K562 (cell line): ENCODE data around the gene CRIP1. TPM values are rescaled to one million over a fixed set of nuclear protein-coding genes. Genes with fewer than 3 reads are reported as not detected.

Source experiments
- C11orf30 ChIP-seq: fragments of 450-650 bp; IDR thresholded peaks from 2 replicates; pipeline ENCODE4 v1.6.1; 2016; ENCODE audit warnings: low read depth, mild to moderate bottlenecking
- HSF4 ChIP-seq: fragments of 250-450 bp; sonication (Bioruptor Pico); IDR thresholded peaks from 2 replicates; pipeline ENCODE4 v2.1.2; 2022; ENCODE audit warnings: mild to moderate bottlenecking, moderate library complexity, borderline replicate concordance
- ILF3 ChIP-seq: fragments of 450-650 bp; IDR thresholded peaks from 2 replicates; pipeline ENCODE4 v1.6.1; 2018; ENCODE audit warnings: antibody characterized with exemption, mild to moderate bottlenecking, moderate library complexity, borderline replicate concordance
- JUNB ChIP-seq: fragments of 450-650 bp; formaldehyde crosslinking; conservative IDR thresholded peaks from 2 replicates; pipeline ENCODE4 v1.4.0; 2020; ENCODE audit warnings: mild to moderate bottlenecking
- NFRKB ChIP-seq: fragments of 450-650 bp; IDR thresholded peaks from 2 replicates; pipeline ENCODE4 v1.6.1; 2016; ENCODE audit warnings: low read depth
- RHOXF2B ChIP-seq: fragments of 250-450 bp; sonication (Bioruptor Pico); conservative IDR thresholded peaks from 2 replicates; pipeline ENCODE4 v1.5.1; 2021
- SLC30A9 ChIP-seq: fragments of 250-450 bp; sonication (Bioruptor Pico); IDR thresholded peaks from 2 replicates; pipeline ENCODE4 v1.8.0; 2022; ENCODE audit warnings: mild to moderate bottlenecking, moderate library complexity
- TAL1 ChIP-seq: fragments of 450-650 bp; IDR thresholded peaks from 2 replicates; pipeline ENCODE4 v1.6.1; 2016; ENCODE audit warnings: mild to moderate bottlenecking
- ZBTB7A ChIP-seq: IDR thresholded peaks from 2 replicates; pipeline ENCODE4 v1.6.1; 2011; ENCODE audit warnings: low read depth, mild to moderate bottlenecking, low read length, moderate library complexity, borderline replicate concordance; ENCODE audit not compliant: control insufficient read depth
- ZNF197 ChIP-seq: fragments of 200-800 bp; sonication (Bioruptor generic); IDR thresholded peaks from 2 replicates; pipeline ENCODE4 v1.6.1; 2016; ENCODE audit warnings: low read depth, missing genetic modification characterization, missing compliant biosample characterization
- ZNF24 ChIP-seq: fragments of 450-650 bp; IDR thresholded peaks from 2 replicates; pipeline ENCODE4 v1.6.1; 2016
- ZNF384 ChIP-seq: IDR thresholded peaks from 2 replicates; pipeline ENCODE4 v1.6.1; 2012; ENCODE audit warnings: low read depth, low read length, improper control_type of control experiment
- ZNF79 ChIP-seq: fragments of 250-450 bp; sonication (Bioruptor Pico); IDR thresholded peaks from 2 replicates; pipeline ENCODE4 v1.4.0; 2020; ENCODE audit warnings: low read depth, mild to moderate bottlenecking, moderate library complexity
- polyA plus RNA-seq, 8 experiments: library from polyadenylated mRNA; depleted of rRNA in 4 of 8; stranded (reverse) in 5 of 8; unstranded in 3 of 8; fragments of >200 nt; fragmentation: Nextera tagmentation in 2 of 8; fragmentation: Illumina TruSeq in 1 of 8; extraction: Ambion mirVana in 2 of 8; extraction: Trizol in 1 of 8; gene quantifications; 2 replicates each; pipeline versions ENCODE4 v1.2.1 to v1.2.3, GENCODE V29; 2011 to 2014; ENCODE audit warnings: inconsistent platforms in 1 of 8, missing spikeins in 1 of 8
- total RNA-seq, 7 experiments: library from RNA; depleted of rRNA in 6 of 7; stranded (reverse); fragments of >200 nt in 6 of 7; fragmentation: Illumina TruSeq in 2 of 7; extraction: Trizol in 2 of 7; gene quantifications; 2 replicates each; pipeline versions ENCODE4 v1.2.1 to v1.2.3, GENCODE V29; 2011 to 2021; ENCODE audit warnings: low replicate concordance in 1 of 7
- TF ChIP-seq, protein P1 (sequence below): fragments of 250-450 bp; sonication (Bioruptor Pico); IDR thresholded peaks from 2 replicates; pipeline ENCODE4 v1.5.0; 2022; ENCODE audit warnings: mild to moderate bottlenecking
- TF ChIP-seq, protein P2 (sequence below): fragments of 250-450 bp; sonication (Bioruptor Pico); IDR thresholded peaks from 2 replicates; pipeline ENCODE4 v1.5.0; 2021; ENCODE audit warnings: mild to moderate bottlenecking, moderate library complexity
- TF ChIP-seq, protein P3 (sequence below): fragments of 450-650 bp; formaldehyde crosslinking; IDR thresholded peaks from 2 replicates; pipeline ENCODE4 v1.4.0; 2020; ENCODE audit warnings: mild to moderate bottlenecking, moderate library complexity
- TF ChIP-seq, protein P4 (sequence below), 2 experiments: fragments of 200-800 bp in 1 of 2; sonication (Bioruptor generic) in 1 of 2; sonication (generic) in 1 of 2; formaldehyde crosslinking in 1 of 2; IDR thresholded peaks in 1 of 2; conservative IDR thresholded peaks in 1 of 2; 2 replicates each; pipeline versions ENCODE4 v1.5.0 to v1.6.1; 2016 to 2020; ENCODE audit warnings: missing compliant biosample characterization in 1 of 2, missing genetic modification characterization in 1 of 2, missing genetic modification reagents in 1 of 2

The CRIP1 gene
- total and polyA plus RNA-seq, 9 of the 15 experiments (the other 6 are each of a cell fraction or from before 2014, with no cell fraction given): 0.11 to 0.58 (median 0.14) TPM; not detected in 6

DNA sequence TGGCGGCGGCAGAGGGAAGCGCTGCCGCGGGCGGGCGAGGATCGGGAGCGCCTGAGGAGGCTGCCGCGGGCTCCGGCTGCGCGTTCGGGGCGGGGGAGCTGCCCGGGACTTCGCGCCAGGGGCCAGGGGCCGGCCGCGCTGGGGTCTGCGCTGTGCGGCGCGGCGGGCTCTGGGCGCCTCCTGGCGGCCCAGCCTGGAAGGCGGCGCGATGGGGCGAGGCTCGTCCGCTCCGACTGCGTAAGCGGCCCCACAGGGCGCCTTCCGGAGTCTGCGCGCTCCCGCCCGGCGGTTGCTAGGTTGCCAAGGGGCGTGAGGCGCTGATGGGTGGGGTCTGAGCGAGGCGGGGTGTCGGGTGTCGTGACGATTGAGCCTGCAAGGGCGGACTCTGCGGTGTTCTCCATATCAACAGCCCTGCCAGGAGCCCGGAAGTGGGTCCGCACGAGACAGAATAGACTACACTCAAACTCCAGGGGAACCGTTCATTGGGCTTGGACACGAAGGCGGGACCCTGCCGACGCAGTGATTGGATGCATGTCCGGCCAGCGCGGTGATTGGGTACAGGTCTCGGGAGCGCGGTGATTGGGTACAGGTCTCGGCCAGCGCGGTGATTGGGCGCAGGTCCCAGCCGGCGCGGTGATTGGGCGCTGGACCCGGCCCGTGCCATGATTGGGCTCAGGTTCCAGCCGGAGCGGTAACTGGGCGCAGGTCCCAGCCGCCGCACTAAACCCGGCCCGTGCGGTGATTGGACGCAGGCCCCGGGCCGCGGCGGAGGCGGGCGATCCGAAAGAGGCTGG lies 4.1 kb downstream of the CRIP1 start, which contains the start of gene TEDC1 (continued):
- TF ChIP-seq ILF3: no peak
- TF ChIP-seq SLC30A9 (CRISPR knock-in tag): no peak
- no peak; the same call in 1 of the 2 replicates for TF ChIP-seq ZNF24
- TF ChIP-seq, protein P1, sequence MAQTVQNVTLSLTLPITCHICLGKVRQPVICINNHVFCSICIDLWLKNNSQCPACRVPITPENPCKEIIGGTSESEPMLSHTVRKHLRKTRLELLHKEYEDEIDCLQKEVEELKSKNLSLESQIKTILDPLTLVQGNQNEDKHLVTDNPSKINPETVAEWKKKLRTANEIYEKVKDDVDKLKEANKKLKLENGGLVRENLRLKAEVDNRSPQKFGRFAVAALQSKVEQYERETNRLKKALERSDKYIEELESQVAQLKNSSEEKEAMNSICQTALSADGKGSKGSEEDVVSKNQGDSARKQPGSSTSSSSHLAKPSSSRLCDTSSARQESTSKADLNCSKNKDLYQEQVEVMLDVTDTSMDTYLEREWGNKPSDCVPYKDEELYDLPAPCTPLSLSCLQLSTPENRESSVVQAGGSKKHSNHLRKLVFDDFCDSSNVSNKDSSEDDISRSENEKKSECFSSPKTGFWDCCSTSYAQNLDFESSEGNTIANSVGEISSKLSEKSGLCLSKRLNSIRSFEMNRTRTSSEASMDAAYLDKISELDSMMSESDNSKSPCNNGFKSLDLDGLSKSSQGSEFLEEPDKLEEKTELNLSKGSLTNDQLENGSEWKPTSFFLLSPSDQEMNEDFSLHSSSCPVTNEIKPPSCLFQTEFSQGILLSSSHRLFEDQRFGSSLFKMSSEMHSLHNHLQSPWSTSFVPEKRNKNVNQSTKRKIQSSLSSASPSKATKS: no peak
- no peak for TF ChIP-seq HSF4 (CRISPR knock-in tag)
- TF ChIP-seq ZNF197 (CRISPR knock-in tag): no peak
- peak; percentile 99 for TF ChIP-seq ZBTB7A
- TF ChIP-seq, protein P2, sequence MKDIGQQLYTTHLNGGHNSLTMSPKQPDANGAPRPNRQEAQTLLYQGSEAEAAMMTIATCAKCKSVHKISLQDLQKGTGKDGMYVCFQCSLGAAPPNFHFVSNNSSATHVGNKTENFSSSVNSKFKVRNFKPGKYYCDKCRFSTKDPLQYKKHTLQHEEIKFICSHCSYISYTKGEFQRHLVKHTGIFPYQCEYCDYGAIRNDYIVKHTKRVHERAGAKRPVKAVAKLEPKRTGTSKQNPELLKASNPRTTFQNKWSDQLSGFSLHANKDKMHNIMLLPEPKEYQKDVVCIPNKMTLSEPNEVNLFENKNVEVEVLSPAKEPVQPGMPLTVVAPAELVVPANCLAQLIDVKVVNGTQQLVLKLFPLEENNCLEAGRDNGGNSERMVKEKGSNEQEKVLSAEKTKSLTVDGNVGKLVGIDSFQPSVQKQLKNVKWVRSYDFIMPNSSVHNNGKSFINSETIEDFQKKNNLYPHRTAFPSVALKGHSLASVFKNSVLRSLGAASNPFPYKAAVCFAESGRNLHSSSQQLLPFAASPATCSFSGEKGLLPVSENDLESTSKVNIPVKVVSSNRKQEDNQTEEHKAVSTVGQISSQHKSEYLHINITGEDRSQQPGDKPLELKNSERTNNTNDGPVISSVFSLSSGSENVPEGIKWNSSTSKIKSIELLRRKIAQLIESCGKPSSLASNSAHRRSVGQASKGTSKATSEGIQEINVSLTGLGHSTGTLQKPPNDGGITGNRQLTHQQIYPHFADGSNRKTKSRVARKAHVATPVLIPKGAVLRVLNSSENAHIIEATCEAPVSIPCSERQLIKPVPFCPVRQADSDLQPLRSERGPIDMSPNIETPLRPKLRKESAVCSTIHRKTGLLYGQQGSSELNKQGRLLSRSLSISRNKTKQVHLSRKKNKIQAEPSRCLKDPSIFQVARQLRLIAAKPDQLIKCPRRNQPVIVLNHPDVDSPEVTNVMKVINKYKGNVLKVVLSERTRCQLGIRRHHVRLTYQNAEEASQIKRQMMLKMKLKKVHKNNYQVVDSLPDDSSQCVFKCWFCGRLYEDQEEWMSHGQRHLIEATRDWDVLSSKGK (CRISPR knock-in tag): no peak
- TF ChIP-seq, protein P3, sequence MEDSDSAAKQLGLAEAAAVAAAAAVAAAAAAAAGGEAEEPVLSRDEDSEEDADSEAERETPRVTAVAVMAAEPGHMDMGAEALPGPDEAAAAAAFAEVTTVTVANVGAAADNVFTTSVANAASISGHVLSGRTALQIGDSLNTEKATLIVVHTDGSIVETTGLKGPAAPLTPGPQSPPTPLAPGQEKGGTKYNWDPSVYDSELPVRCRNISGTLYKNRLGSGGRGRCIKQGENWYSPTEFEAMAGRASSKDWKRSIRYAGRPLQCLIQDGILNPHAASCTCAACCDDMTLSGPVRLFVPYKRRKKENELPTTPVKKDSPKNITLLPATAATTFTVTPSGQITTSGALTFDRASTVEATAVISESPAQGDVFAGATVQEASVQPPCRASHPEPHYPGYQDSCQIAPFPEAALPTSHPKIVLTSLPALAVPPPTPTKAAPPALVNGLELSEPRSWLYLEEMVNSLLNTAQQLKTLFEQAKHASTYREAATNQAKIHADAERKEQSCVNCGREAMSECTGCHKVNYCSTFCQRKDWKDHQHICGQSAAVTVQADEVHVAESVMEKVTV (CRISPR knock-in tag): no peak
- TF ChIP-seq C11orf30: peak; percentile 97
- TF ChIP-seq RHOXF2B (CRISPR knock-in tag): no peak
- TF ChIP-seq JUNB (CRISPR knock-in tag): no peak
- no peak for TF ChIP-seq ZNF384
- TF ChIP-seq, protein P4, sequence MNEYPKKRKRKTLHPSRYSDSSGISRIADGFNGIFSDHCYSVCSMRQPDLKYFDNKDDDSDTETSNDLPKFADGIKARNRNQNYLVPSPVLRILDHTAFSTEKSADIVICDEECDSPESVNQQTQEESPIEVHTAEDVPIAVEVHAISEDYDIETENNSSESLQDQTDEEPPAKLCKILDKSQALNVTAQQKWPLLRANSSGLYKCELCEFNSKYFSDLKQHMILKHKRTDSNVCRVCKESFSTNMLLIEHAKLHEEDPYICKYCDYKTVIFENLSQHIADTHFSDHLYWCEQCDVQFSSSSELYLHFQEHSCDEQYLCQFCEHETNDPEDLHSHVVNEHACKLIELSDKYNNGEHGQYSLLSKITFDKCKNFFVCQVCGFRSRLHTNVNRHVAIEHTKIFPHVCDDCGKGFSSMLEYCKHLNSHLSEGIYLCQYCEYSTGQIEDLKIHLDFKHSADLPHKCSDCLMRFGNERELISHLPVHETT (CRISPR knock-in tag; conservative IDR thresholded peaks at IDR 0.05 in 1 of 2, IDR thresholded peaks at IDR 0.05 in 1 of 2): peak in 1 of 2 experiments; percentile 93; a peak in 2 of 4 replicates
- no peak for TF ChIP-seq TAL1
- TF ChIP-seq ZNF79 (CRISPR knock-in tag): no peak
- no peak for TF ChIP-seq NFRKB
